Ovary (tissue), 3 donors: ENCODE data around the gene BIN1.

Source experiments
- CTCF ChIP-seq, 3 donors: fragments of 450-650 bp in 2 of 3; fragments of 200-600 bp in 1 of 3; IDR thresholded peaks; one replicate each; pipeline versions ENCODE4 v1.5.1 to v1.8.0; 2016 to 2022; ENCODE audit warnings: antibody characterized with exemption in 3 of 3, mild to moderate bottlenecking in 1 of 3
- EP300 ChIP-seq: sonication (generic); formaldehyde crosslinking; IDR thresholded peaks from one replicate; pipeline ENCODE4 v1.6.1; 2017; ENCODE audit warnings: antibody characterized with exemption
- POLR2A ChIP-seq: fragments of 450-650 bp; IDR thresholded peaks from one replicate; pipeline ENCODE4 v1.6.1; 2017; ENCODE audit warnings: antibody characterized with exemption, mild to moderate bottlenecking, moderate library complexity
- donor health status: DM: no; HTN: no; CAD: no.

- TF ChIP-seq CTCF (IDR thresholded peaks at IDR 0.05) (no peak), POLR2A (no peak), EP300 (no peak)
These were observed 2.7 kb downstream of the BIN1 start for GRCh38 chr2:127104166-127104660.
